ENCODE measurements around the gene GNG10.
"Not testable (repeated sequence)": the region's sequence is repeated elsewhere in the genome, so short reads cannot be mapped to it uniquely, and the experiment has no call there.

The GNG10 gene

GRCh38 chr9:111657051-111657450 is 4.4 kb upstream of the GNG10 start:
- no peak for DNase-seq (ENCODE audit: low read depth)

- no peak for DNase-seq (ENCODE audit: low read depth)
Observed at GRCh38 chr9:111658943-111659342, 2.5 kb upstream of the GNG10 start.

GRCh38 chr9:111659691-111660090 is 1.7 kb upstream of the GNG10 start:
- DNase-seq (ENCODE audit: low read depth) = no peak

- DNase-seq (ENCODE audit: low read depth) = peak; percentile 68
Observed at GRCh38 chr9:111661802-111662521, 557 bp downstream of the GNG10 start.

- DNase-seq (ENCODE audit: low read depth) = peak; percentile 29
Observed at GRCh38 chr9:111662576-111663300, 1.3 kb downstream of the GNG10 start.

GRCh38 chr9:111663301-111663823 is 2.0 kb downstream of the GNG10 start:
- no peak for DNase-seq (ENCODE audit: low read depth)

- no peak for DNase-seq (ENCODE audit: low read depth)
Observed at GRCh38 chr9:111668026-111668573, 6.7 kb downstream of the GNG10 start.

GRCh38 chr9:111668601-111669000 is 7.2 kb downstream of the GNG10 start:
- not testable (repeated sequence) for DNase-seq (ENCODE audit: low read depth)

GRCh38 chr9:111674319-111674718 is 12.9 kb downstream of the GNG10 start:
- DNase-seq (ENCODE audit: low read depth) = no peak

GRCh38 chr9:111676116-111676515 is 14.7 kb downstream of the GNG10 start:
- DNase-seq (ENCODE audit: low read depth) = no peak

GRCh38 chr9:111678293-111678692 is 16.9 kb downstream of the GNG10 start:
- DNase-seq (ENCODE audit: low read depth) = no peak

- DNase-seq (ENCODE audit: low read depth) = no peak
Observed at GRCh38 chr9:111679199-111679598, 17.8 kb downstream of the GNG10 start.

GRCh38 chr9:111683392-111683791 is 22.0 kb downstream of the GNG10 start:
- no peak for DNase-seq (ENCODE audit: low read depth)

- peak; percentile 54 for DNase-seq (ENCODE audit: low read depth)
Observed at GRCh38 chr9:111691672-111692329, 30.4 kb downstream of the GNG10 start.

GRCh38 chr9:111696796-111697195 is 35.4 kb downstream of the GNG10 start:
- no peak for DNase-seq (ENCODE audit: low read depth)

GRCh38 chr9:111700776-111701175 is 39.4 kb downstream of the GNG10 start:
- DNase-seq (ENCODE audit: low read depth) = peak; percentile 14

GRCh38 chr9:111704503-111704902 is 43.1 kb downstream of the GNG10 start:
- no peak for DNase-seq (ENCODE audit: low read depth)

- no peak for DNase-seq (ENCODE audit: low read depth)
Observed at GRCh38 chr9:111711548-111711947, 50.1 kb downstream of the GNG10 start.

- no peak for DNase-seq (ENCODE audit: low read depth)
Observed at GRCh38 chr9:111712369-111712768, 51.0 kb downstream of the GNG10 start.

- DNase-seq (ENCODE audit: low read depth) = peak; percentile 13
Observed at GRCh38 chr9:111715471-111715870, 54.1 kb downstream of the GNG10 start.

GRCh38 chr9:111719541-111719940 is 58.1 kb downstream of the GNG10 start:
- DNase-seq (ENCODE audit: low read depth) = no peak
